ENCODE data around the gene EPHA2.

Gene EPHA2

GRCh38 chr1:16126743-16127515 lies 28.9 kb downstream of the EPHA2 start:
- H3K4me1 Mint-ChIP-seq (ENCODE audit: low read depth in 2 of 2): peaks cover 24 to 32% of the 10 kb centered on the region in 2 donors
- H3K36me3 Mint-ChIP-seq (ENCODE audit: insufficient read depth): peaks cover 5% of the 10 kb centered on the region
- DNase-seq (no peak), ATAC-seq (replicated peaks) (no peak)
- H3K4me3 Mint-ChIP-seq: no peak overlapping the region
- no peaks in the 10 kb centered on the region for H3K9me3 Mint-ChIP-seq
- H3K27me3 Mint-ChIP-seq: peaks cover 0 to 35% of the 10 kb centered on the region in 2 donors
- no peak overlapping the region for H3K27ac Mint-ChIP-seq

DNA sequence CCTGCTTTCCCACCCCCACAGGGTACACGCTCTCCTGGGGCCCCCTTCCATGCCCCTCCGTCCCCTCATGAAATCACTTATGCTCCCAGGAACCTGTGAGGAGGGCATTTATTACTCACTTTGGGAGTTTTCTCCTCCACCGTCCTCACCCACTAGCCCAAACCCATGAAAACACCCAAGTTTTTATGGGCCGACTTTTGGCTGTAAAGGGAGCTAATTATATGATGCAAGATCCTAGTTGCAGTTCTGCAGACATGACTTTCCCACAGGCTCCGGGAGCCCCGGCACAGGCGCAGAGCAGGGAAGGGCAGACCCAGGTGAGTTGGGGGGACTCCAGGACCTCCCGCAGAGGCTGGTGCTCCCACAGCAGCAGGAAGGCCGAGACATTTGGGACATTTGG lies 29.7 kb downstream of the EPHA2 start:
- Mint-ChIP-seq H3K36me3 (ENCODE audit: insufficient read depth) (peaks cover 5% of the 10 kb centered on the region), H3K27ac (peak overlapping the region in 1 of 2 donors; percentile 12), H3K4me1 (ENCODE audit: low read depth in 2 of 2) (peaks cover 24 to 36% of the 10 kb centered on the region in 2 donors)

DNA sequence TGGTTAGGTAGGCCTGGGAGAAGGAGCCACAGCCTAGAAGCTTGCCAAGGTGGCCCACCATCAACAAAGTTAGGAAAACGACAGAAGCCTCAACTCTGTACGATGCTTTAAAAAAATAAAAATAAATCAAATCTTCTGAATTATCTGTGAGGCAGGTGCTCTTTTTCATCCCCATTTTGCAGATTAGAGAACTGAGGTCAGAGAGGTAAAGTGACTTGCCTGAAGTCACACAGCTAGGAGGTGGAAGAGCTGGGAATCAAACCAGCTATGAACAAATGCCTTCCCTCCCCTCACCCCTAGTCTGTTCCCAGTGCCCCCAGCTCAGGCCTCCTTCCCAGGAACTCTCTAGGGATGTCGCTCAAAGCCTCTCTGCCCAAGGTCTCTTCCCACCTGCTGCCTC lies 30.4 kb downstream of the EPHA2 start:
- Mint-ChIP-seq H3K9me3 (no peaks in the 10 kb centered on the region), H3K4me1 (ENCODE audit: low read depth in 2 of 2) (peaks cover 26 to 42% of the 10 kb centered on the region in 2 donors), H3K36me3 (ENCODE audit: insufficient read depth) (peaks cover 5% of the 10 kb centered on the region), H3K4me3 (no peak overlapping the region), H3K27ac (no peak overlapping the region), H3K27me3 (peaks cover 0 to 27% of the 10 kb centered on the region in 2 donors)
- DNase-seq (no peak), ATAC-seq (replicated peaks) (no peak)

More for the DNA sequence above, 29.7 kb downstream of the EPHA2 start:
- Mint-ChIP-seq H3K27me3 (peaks cover 0 to 33% of the 10 kb centered on the region in 2 donors), H3K4me3 (no peak overlapping the region), H3K9me3 (no peaks in the 10 kb centered on the region)
- no peak for DNase-seq
- no peak for ATAC-seq (replicated peaks)

DNA sequence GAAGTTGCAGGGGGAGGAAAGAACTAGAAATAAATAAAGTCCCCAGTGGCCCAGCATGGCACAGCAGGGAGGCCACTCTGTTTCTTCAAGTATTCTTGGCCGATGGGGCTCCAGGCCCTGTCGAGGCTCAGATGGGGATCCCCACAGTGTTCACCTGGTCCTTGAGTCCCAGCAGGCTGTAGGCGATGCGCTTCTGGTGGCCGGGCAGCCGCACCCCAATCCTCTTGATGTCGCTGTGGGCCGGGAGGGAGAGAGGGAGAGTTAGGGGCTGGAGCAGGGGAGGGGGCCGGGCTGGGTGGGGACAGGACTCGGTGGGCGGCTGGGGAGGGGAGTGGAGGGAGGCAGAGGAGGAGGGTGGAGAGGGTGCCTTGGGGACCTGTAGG lies 30.8 kb downstream of the EPHA2 start:
- peaks cover 26 to 42% of the 10 kb centered on the region in 2 donors for H3K4me1 Mint-ChIP-seq (ENCODE audit: low read depth in 2 of 2)
- no peak overlapping the region for H3K27ac Mint-ChIP-seq
- DNase-seq: no peak
- no peak overlapping the region for H3K4me3 Mint-ChIP-seq
- H3K9me3 Mint-ChIP-seq: no peaks in the 10 kb centered on the region
- peaks cover 0 to 27% of the 10 kb centered on the region in 2 donors for H3K27me3 Mint-ChIP-seq
- no peak for ATAC-seq (replicated peaks)
- peaks cover 5% of the 10 kb centered on the region for H3K36me3 Mint-ChIP-seq (ENCODE audit: insufficient read depth)

DNA sequence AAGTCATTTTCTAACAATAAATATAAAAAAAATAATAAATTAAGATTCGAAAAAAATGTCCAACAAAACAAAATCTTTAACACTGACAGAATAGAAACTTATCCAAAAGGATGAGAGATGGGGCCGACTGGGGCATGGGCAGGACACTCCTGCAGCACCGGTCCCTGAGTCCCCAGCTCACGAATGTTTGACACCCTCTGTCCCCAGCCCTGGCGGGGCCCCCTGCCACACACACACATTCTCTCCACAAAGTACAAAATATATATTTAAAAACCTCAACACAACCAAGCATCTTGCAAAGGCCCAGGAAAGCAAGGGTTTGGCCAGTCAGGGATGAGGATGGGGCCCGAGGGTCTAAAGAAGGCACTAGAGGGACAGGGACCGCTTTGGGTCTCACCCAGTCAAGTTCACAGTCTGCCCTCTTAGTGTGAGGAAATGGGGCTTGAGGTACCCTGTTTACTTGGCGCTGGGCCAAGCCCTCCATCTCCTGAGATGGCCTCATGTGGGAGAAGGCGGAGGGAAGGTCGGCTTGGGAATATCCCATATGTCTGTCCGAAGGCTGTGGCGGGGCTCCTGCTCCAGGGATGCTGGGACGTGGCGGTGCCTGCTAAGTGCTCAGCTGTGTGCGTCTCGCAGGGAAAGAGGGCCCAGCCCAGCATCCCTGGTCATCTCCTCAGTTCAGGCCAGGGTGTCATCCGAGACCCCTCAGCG lies 31.3 kb downstream of the EPHA2 start:
- ATAC-seq (replicated peaks) (no peak), DNase-seq (no peak)
- Mint-ChIP-seq H3K4me3 (peak overlapping the region; percentile 55 to 72), H3K27me3 (peaks cover 0 to 27% of the 10 kb centered on the region in 2 donors), H3K4me1 (ENCODE audit: low read depth in 2 of 2) (peaks cover 26 to 42% of the 10 kb centered on the region in 2 donors), H3K27ac (peak overlapping the region; percentile 49 to 74), H3K36me3 (ENCODE audit: insufficient read depth) (peaks cover 5% of the 10 kb centered on the region), H3K9me3 (no peaks in the 10 kb centered on the region)

DNA sequence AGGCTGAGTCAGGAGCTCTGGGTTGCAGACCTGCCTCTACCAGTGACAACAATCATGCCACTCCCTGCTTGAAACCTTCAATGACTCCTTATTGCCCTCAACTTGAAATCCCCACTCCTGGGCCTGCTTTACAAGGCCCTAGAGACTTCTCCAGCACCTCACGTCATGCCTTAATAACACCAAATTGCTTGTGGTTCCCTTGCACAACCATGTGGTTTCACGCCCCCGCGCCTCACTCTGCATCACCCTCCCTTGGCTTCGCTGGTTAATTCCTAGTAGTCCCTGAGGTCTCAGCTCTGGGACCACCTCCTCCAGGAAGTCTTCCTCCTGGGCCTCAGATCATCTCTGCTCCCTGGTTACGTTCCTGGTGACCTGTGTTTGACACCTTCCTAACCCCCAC lies 33.0 kb downstream of the EPHA2 start:
- DNase-seq: peak; percentile 59 to 61 (median 61)
- peak overlapping the region in 1 of 2 donors; percentile 49 for H3K27ac Mint-ChIP-seq
- H3K36me3 Mint-ChIP-seq (ENCODE audit: insufficient read depth): peaks cover 5% of the 10 kb centered on the region
- peak; percentile 88 for ATAC-seq (replicated peaks)
- no peaks in the 10 kb centered on the region for H3K9me3 Mint-ChIP-seq
- H3K27me3 Mint-ChIP-seq: peaks cover 0 to 11% of the 10 kb centered on the region in 2 donors
- H3K4me1 Mint-ChIP-seq (ENCODE audit: low read depth in 2 of 2): peaks cover 24 to 42% of the 10 kb centered on the region in 2 donors
- peak overlapping the region; percentile 55 to 72 for H3K4me3 Mint-ChIP-seq

GRCh38 chr1:16122350-16122881 lies 33.5 kb downstream of the EPHA2 start:
- Mint-ChIP-seq H3K4me3 (peak overlapping the region; percentile 55 to 72), H3K27me3 (peaks cover 0 to 6% of the 10 kb centered on the region in 2 donors), H3K9me3 (no peaks in the 10 kb centered on the region), H3K4me1 (ENCODE audit: low read depth in 2 of 2) (peaks cover 26 to 42% of the 10 kb centered on the region in 2 donors), H3K36me3 (ENCODE audit: insufficient read depth) (peaks cover 5% of the 10 kb centered on the region), H3K27ac (peak overlapping the region; percentile 46 to 49)
- DNase-seq: no peak
- ATAC-seq (replicated peaks): no peak

DNA sequence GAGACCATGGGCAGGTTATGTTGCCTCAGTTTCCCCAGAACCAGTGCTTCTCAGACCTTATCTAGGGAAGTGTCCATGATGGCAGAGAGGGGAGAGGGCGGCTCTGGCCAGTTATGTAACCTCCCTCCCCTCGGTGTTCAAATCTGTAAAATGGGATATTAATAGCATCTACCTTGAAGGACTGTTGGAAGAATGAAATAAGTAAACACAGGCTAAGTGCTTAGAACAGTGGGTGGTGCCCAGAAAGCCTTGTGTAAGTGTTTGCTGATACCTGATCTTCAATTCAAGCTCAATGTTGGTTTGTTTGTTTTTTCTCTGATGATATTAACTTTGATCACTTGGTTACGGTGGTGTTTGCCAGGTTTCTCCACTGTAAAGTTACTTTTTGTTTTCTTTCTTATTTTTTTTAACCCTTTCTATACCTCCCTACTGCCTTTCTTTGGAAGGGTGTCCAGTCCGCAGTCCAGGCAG lies 34.9 kb downstream of the EPHA2 start:
- Mint-ChIP-seq H3K4me3 (no peak overlapping the region), H3K36me3 (ENCODE audit: insufficient read depth) (peaks cover 5% of the 10 kb centered on the region), H3K4me1 (ENCODE audit: low read depth in 2 of 2) (peaks cover 31 to 42% of the 10 kb centered on the region in 2 donors), H3K27me3 (peaks cover 0 to 8% of the 10 kb centered on the region in 2 donors), H3K9me3 (no peaks in the 10 kb centered on the region), H3K27ac (peak overlapping the region in 1 of 2 donors; percentile 42)
- DNase-seq: no peak
- ATAC-seq (replicated peaks): no peak

GRCh38 chr1:16120407-16120806 lies 35.5 kb downstream of the EPHA2 start:
- Mint-ChIP-seq H3K4me3 (no peak overlapping the region), H3K9me3 (no peaks in the 10 kb centered on the region), H3K27me3 (peaks cover 0 to 8% of the 10 kb centered on the region in 2 donors), H3K4me1 (ENCODE audit: low read depth in 2 of 2) (peaks cover 31 to 38% of the 10 kb centered on the region in 2 donors), H3K27ac (peak overlapping the region in 1 of 2 donors; percentile 42), H3K36me3 (ENCODE audit: insufficient read depth) (peaks cover 5% of the 10 kb centered on the region)
- ATAC-seq (replicated peaks) (no peak), DNase-seq (no peak)

- H3K4me1 Mint-ChIP-seq (ENCODE audit: low read depth in 2 of 2): peaks cover 31 to 38% of the 10 kb centered on the region in 2 donors
These were observed 35.9 kb downstream of the EPHA2 start for GRCh38 chr1:16119926-16120325.

GRCh38 chr1:16119504-16119903 lies 36.4 kb downstream of the EPHA2 start:
- Mint-ChIP-seq H3K4me1 (ENCODE audit: low read depth in 2 of 2) (peaks cover 30 to 36% of the 10 kb centered on the region in 2 donors), H3K4me3 (no peak overlapping the region), H3K9me3 (no peaks in the 10 kb centered on the region), H3K36me3 (ENCODE audit: insufficient read depth) (peaks cover 5% of the 10 kb centered on the region), H3K27me3 (peaks cover 0 to 8% of the 10 kb centered on the region in 2 donors), H3K27ac (no peak overlapping the region)
- ATAC-seq (replicated peaks) (no peak), DNase-seq (no peak)

More at GRCh38 chr1:16119926-16120325, 35.9 kb downstream of the EPHA2 start:
- no peak for DNase-seq
- ATAC-seq (replicated peaks): no peak
- H3K4me3 Mint-ChIP-seq: no peak overlapping the region
- H3K27ac Mint-ChIP-seq: no peak overlapping the region
- no peaks in the 10 kb centered on the region for H3K9me3 Mint-ChIP-seq
- peaks cover 5% of the 10 kb centered on the region for H3K36me3 Mint-ChIP-seq (ENCODE audit: insufficient read depth)
- H3K27me3 Mint-ChIP-seq: peaks cover 0 to 8% of the 10 kb centered on the region in 2 donors

- Mint-ChIP-seq H3K9me3 (no peaks in the 10 kb centered on the region), H3K27ac (no peak overlapping the region), H3K4me1 (ENCODE audit: low read depth in 2 of 2) (peaks cover 27 to 28% of the 10 kb centered on the region in 2 donors), H3K36me3 (ENCODE audit: insufficient read depth) (peaks cover 5% of the 10 kb centered on the region), H3K4me3 (no peak overlapping the region), H3K27me3 (peaks cover 0 to 8% of the 10 kb centered on the region in 2 donors)
- ATAC-seq (replicated peaks) (no peak), DNase-seq (no peak)
These were observed 37.2 kb downstream of the EPHA2 start for GRCh38 chr1:16118706-16119105.

- Mint-ChIP-seq H3K4me1 (ENCODE audit: low read depth in 2 of 2) (peaks cover 20 to 21% of the 10 kb centered on the region in 2 donors), H3K9me3 (no peaks in the 10 kb centered on the region), H3K27me3 (peaks cover 5 to 15% of the 10 kb centered on the region in 2 donors), H3K27ac (no peak overlapping the region), H3K36me3 (ENCODE audit: insufficient read depth) (peaks cover 2% of the 10 kb centered on the region), H3K4me3 (no peak overlapping the region)
- ATAC-seq (replicated peaks): no peak
- DNase-seq: no peak
These were observed 37.9 kb downstream of the EPHA2 start for GRCh38 chr1:16117936-16118335.
